HCT116 (cell line): ENCODE measurements around the gene UVRAG.

Experiments used
- ATF3 ChIP-seq: IDR thresholded peaks from 2 replicates; pipeline ENCODE4 v1.6.1; 2012
- CTCF ChIP-seq, 3 experiments: fragments of 200-600 bp in 1 of 3; sonication (generic) in 1 of 3; IDR thresholded peaks in 2 of 3; conservative IDR thresholded peaks in 1 of 3; 2 replicates each; pipeline ENCODE4 v1.5.1; 2012 to 2017; ENCODE audit warnings: low read depth in 2 of 3, low read length in 2 of 3, antibody characterized with exemption in 1 of 3, borderline replicate concordance in 1 of 3, control low read depth in 1 of 3, mild to moderate bottlenecking in 1 of 3, mixed read lengths in 1 of 3, mixed run types in 1 of 3, moderate library complexity in 1 of 3; ENCODE audit not compliant: insufficient read depth in 1 of 3
- EZH2 ChIP-seq: fragments of 200-600 bp; sonication (generic); IDR thresholded peaks from 2 replicates; pipeline ENCODE4 v1.6.1; 2017; ENCODE audit warnings: antibody characterized with exemption, mixed run types
- EZH2phosphoT487 ChIP-seq: fragments of 200-600 bp; IDR thresholded peaks from 2 replicates; pipeline ENCODE4 v1.6.1; 2018; ENCODE audit warnings: antibody characterized with exemption, borderline replicate concordance
- JUND ChIP-seq: IDR thresholded peaks from 2 replicates; pipeline ENCODE4 v1.6.1; 2012
- POLR2A ChIP-seq: IDR thresholded peaks from 2 replicates; pipeline ENCODE4 v1.7.0; 2011; ENCODE audit warnings: borderline replicate concordance; ENCODE audit not compliant: insufficient read depth, insufficient read length; ENCODE audit errors: extremely low read depth
- POLR2AphosphoS5 ChIP-seq: IDR thresholded peaks from 2 replicates; pipeline ENCODE4 v1.6.1; 2011; ENCODE audit warnings: mild to moderate bottlenecking, low read depth, low read length, moderate library complexity
- RAD21 ChIP-seq: IDR thresholded peaks from 2 replicates; pipeline ENCODE4 v1.6.1; 2012; ENCODE audit warnings: low read depth, mild to moderate bottlenecking
- REST ChIP-seq: IDR thresholded peaks from 2 replicates; pipeline ENCODE4 v1.6.1; 2012; ENCODE audit warnings: low read depth
- YY1 ChIP-seq: IDR thresholded peaks from 2 replicates; pipeline ENCODE4 v1.6.1; 2011; ENCODE audit warnings: low read length, low read depth, moderate library complexity, mild to moderate bottlenecking; ENCODE audit not compliant: insufficient replicate concordance; ENCODE audit errors: extremely low read depth
- TF ChIP-seq, protein P1 (sequence below): IDR thresholded peaks from 2 replicates; pipeline ENCODE4 v1.6.1; 2012

- TF ChIP-seq CTCF (IDR thresholded peaks at IDR 0.05 in 2 of 3, conservative IDR thresholded peaks at IDR 0.05 in 1 of 3; ENCODE audit: borderline replicate concordance in 1 of 3, insufficient read depth in 1 of 3, low read depth in 2 of 3, low read length in 2 of 3) (no peak), POLR2A (no peak), EZH2 (no peak), RAD21 (no peak), POLR2AphosphoS5 (no peak), JUND (no peak), YY1 (no peak), ATF3 (no peak), REST (no peak), EZH2phosphoT487 (no peak)
- TF ChIP-seq, protein P1, sequence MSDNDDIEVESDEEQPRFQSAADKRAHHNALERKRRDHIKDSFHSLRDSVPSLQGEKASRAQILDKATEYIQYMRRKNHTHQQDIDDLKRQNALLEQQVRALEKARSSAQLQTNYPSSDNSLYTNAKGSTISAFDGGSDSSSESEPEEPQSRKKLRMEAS: no peak
Observed at GRCh38 chr11:75816561-75817239, 1.7 kb downstream of the UVRAG start.
